NCI-H2196 treated with DMSO at 0.1 percent for 48 hours (cell line): ENCODE data around the gene OSGEP.

Experiments
- DNase-seq: peaks from one replicate; lab custom pipeline; 2025; ENCODE audit not compliant: unreplicated experiment; lab: John Stamatoyannopoulos, UW

Gene OSGEP

DNA sequence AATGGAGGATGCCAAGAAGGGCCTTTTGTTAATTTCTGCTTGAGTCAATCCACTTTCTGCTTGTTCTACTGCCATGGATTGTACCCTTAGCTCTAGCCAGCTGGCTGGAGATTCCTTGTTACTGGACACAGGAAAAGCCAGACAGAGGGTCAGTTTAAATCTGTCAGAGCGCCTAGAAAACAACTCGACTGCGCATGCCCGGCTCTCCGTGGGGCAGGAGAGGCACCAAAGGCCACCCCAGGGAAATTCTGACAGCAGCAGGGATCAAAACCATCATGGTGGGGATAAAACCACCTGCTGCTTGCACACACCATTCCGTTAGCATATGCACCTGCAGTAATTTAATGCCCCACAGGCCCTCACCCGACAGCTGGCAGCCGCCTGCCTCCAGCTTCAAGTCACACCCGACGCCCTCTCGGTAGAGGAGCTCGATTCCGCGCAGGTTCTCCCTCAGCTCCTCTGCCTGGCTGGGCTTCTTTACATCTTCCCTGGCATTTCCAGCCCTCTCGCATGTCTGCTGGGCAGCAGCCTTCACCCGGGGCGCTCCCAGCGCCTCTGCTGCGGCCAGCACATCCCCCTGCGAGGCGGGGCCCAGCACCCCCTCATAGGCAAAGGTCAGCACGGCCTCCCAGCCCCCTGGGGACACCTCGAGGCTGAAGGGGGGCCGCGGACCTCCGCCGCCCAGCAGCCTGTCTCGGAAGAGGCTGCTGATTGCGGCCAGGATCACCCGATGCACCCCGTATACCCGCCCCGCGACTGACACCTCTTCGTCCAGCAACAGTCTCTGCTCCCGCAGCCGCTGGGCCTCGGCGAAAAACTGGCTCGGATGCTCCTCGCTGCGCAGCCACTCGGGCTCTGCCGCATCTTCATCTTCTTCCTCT is 19.7 kb downstream of the OSGEP start:
- DNase-seq: no peak

DNA sequence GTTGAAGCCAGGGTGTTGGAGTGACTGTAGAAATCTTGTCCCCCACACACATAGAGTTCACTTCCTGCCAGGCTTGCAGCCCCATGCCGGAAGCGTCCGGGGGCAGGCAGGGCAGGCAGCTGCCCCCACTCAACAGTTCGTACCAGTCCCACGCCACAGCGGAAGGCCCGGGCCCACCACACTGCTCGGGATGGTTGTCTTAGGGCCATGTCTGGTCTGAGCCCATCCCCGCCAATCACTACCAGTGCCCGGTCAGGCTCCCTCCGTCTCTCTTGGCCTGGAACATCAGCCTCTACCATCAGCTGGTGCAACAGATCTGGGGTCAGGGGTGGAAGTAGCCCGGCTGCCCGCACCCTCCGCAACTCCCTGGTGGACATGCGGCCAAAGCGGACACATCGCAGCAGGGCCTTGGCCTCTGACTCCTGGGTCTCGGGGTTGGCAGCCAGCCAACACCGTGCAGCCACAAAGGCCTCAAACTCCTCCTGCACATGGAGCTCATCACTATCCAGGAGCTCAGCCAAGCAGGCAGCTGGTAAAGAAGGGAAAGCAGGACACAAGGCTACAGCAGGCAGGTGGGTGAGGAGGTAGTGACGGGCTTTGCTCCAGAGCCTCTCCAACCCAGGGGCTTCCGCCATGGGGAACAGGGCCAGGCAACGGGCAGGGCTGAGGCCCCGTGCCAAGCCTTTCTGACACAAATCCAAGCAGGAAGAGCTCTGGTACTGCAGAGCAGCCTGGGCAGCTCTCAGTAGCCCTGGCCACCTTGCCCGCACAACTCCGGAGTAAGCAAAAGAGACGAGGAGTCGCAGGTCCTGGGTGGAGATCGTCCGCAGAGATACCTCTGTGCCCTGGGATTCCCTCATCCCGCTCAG is 24.6 kb downstream of the OSGEP start:
- DNase-seq: peak; percentile 88

DNA sequence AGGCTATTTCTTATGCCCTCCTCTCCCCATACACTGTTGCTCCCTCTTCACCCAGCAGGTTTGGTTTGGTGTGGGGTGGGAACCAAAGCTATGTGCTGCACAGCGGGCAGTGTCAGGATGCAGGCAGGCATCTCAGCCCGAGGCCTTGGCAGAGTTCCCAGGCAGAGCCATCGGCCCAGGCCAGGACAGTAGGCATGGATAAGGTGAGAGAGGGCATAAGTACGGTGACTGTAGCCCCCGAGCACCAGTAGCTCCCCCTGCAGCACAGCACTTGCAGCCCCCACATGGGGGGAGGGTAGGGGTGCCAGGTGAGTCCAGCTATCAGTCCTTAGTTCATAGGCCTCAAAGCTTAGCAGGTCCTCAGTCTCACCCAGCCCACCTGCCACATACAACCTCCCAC is 25.8 kb downstream of the OSGEP start:
- DNase-seq: no peak

DNA sequence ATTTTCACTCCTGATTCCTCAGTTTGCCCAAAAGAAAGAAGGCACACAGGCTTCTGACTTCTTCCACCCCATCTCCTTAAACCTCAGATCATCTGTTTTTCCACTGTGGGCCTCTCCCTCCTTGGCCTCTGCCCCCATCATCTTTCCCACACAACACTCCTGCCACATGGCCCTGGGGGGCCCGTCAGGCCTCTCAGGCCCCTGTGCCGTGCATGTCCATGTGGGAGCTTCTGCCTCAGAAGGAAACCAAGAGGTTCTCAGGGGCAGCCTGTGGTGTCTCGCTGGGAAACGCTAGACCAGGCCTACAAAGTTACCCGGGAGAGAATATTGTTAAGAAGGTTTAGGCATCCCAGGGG is 26.6 kb downstream of the OSGEP start:
- no peak for DNase-seq

DNA sequence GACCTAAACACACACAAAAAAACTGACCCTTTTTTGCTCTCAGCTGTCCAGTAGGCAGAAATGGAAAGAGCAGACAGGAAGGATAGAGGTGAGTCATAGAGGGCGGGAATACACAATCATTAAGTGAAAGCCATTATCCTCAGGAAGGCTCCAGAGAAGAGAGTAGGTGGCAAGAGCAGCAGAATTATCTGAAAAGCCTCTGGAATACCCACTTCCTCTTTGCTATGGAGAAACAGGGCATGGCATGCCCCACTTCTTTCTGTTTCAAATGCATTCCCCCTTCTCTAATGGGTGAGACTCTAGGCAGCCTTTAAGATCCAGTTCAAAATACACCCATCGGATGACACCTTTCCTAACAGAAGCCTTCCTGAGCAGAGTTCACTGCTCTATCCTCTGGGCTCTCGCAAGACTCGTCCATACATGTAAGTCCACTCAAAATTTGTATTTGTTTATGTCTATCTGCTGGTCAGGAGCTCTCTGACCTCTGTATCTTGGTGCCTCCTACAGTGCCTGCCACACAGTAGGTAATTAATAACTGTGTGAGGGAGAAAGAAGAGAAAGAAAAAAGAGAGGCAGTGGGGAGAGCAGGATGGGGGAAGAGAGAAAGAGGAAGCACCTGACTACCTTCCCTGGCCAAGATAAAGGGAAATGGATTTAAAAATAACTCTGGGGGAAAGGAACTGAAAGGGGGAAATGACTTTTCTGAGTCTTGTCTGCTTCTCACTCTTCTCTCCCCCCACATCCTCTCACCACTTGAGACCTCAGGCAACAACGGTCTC is 27.2 kb downstream of the OSGEP start:
- no peak for DNase-seq

DNA sequence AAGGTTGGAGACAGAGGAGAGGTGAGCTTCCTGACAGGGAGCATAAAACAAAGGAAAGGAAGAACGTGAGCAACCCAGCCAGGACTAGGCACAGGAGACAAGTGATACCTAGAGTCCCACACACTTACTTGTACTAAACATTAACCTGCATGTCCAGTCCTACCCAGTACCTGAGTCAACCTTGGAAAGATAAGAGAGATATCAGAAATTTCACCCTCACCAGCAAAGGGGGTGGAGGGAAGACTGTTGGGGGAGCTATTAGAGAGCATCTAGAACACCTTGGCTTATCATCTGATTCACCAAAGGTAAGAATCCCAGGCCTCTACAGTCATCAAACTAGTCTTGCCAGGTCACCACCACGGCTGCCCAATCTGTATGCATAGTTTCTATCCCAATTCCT is 29.8 kb downstream of the OSGEP start:
- DNase-seq: no peak

DNA sequence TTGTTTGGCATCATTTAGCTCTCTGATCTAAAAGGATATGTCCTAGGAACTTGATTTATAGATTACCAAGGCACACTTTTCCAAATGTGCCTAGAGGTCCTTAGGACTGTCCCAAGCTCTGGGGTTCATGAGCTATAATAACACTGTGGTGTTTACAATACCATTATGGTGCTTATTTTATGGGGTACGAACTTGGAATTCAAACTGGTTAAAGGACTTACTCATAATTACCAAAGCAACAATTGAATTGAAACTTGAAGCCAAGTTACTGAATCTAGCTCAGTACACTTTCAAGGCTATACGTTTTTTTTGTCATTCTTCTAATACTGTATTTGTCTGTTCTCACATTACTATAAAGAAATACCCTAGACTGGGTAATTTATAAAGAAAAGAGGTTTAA is 31.7 kb downstream of the OSGEP start:
- no peak for DNase-seq

DNA sequence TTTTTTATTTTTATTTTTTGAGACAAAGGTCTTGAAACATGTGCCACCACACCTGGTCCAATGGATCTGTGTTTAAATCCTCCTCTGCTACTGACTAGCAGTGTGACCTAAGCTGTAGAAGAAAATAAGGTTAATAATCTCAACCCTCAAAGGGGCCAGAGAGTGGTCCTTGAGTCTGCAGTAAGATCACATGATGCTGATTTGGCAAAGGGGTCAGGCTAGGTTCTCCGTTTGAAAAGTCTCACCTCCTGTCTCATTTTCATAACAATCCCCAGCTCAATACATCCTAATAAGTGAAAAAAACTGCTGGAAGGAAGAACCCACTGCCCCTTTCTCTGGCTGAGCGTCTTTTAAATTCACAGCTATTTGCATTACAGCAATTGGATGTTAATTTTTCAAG is 33.3 kb downstream of the OSGEP start:
- DNase-seq: no peak

DNA sequence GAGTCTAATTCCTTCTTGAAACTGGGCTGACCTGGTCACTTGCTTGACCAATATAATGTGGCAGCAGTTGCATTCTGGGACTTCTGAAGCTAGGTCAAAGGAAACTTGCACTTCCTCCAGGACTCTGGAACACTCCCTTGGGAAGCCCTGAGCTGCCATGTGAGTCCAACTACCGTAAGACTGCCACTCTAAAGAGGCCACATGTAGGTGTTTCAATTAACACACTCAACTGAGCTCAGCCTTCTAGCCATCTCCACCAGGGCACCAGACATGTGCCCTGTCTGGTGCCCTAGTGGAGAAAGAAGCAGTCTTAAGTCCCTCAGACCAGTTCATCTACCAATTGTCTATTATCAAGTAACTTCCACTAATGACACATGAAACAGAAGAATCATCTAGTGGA is 35.2 kb downstream of the OSGEP start:
- DNase-seq: no peak

DNA sequence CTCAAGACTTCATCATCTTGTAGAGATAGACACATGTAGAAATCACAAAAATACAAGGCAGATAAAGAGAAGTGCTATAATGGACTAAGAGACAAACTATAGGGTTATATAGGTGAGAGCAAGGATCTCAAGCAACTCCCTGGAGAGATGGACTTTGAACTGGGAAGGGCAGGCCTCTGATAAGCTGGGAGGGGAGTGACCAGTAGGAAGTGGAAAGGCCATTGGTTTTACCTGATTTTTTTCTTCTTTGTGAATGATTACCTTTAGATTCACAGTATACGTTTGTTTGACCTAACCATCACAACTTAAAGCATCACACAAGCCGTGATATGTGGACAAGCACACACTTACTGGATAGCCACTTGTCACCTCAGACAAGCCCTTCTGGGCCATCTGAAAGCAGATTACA is 36.1 kb downstream of the OSGEP start:
- no peak for DNase-seq

DNA sequence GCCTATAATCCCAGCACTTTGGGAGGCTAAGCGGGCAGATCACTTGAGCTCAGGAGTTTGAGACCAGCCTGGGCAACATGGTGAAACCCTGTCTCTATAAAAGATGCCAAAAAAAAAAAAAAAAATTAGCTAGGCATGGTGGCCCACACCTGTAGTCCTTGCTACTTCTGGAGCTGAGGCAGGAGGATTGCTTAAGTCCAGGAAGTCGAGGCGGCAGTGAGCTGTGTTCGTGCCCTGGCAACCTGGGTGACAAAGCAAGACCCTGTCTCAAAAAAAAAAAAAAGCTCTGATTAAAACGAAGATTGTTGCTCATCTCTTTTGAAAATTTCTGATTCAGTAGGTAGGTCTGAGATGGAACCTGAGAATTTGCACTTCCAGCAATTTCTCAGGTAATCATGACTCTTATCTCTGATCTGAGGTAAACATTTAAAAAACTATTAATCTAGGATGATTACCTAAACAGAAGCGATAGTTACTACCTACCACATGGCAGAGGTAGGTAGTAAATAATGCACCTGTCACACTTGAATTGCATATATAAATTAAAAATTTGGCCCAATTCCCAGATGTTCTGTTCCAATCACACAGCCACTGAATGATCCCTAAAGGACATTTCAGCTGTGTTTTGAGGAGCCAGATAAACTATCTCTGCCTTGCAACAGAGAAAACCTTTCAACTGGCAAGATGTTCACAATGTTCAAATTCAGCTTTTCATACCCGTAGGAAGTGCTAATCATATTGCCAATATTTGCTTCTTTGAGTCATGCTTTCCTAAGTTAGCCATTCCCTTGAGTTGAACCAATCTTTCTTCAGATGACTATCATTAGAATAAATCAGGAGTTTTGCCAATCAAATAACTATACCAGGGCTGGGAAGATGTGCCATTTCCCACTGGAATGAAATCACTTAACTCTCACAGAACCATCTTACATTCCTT is 37.1 kb downstream of the OSGEP start:
- no peak for DNase-seq

DNA sequence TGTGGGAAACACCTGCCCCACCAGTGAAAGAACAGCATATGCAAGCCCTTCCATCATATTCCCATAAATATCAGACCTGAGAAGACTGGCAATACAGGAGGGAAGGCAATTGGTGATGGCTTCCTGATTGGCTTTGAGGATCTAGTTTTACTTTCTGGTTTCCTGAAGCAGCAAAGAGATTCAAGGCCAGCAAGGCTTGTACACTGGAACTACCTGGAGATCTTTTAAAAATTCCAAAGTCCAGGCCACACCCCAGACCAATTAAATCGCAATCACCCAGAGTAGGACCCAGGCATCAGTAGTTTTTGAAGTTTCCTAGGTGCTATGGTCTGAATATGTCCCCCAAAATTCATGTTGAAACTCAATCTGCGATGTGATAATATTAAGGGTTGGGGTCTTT is 38.4 kb downstream of the OSGEP start:
- no peak for DNase-seq

DNA sequence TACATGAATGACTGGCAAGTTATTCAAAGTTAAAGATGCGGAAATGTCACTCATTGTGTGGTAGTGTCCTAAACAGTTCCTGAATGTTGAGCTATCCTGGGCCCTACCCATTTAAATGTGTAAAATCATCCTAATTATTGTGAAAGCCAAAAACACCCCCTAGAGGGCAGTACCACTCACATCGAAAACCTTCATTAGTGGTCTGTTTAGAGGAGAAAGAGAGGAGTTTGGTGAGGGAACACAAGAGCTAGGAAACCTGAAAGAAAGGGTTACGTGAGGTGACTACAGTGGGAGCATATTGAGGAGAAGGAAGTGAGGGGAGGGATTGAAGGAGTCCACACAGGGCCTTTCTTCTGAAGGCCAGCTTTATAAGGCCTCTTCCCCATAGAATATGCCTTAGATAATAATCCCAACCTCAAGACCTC is 38.8 kb downstream of the OSGEP start:
- DNase-seq: peak; percentile 35

DNA sequence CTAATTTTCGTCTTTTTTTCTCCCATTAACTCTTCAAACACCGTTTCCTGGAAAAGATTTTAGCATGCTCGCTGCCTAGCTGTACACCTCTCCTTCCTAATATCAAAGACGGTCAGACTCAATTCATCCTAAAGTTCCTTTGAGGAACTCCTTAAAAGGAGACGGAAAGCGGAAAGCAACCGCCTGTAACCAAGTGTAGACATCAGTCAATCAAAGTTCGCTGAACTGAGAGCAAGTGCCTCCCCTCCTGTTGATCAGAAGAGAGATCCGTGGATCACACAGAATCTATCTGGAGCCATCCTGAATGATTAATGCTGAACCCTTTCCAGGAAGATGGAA is 40.9 kb downstream of the OSGEP start:
- no peak for DNase-seq

DNA sequence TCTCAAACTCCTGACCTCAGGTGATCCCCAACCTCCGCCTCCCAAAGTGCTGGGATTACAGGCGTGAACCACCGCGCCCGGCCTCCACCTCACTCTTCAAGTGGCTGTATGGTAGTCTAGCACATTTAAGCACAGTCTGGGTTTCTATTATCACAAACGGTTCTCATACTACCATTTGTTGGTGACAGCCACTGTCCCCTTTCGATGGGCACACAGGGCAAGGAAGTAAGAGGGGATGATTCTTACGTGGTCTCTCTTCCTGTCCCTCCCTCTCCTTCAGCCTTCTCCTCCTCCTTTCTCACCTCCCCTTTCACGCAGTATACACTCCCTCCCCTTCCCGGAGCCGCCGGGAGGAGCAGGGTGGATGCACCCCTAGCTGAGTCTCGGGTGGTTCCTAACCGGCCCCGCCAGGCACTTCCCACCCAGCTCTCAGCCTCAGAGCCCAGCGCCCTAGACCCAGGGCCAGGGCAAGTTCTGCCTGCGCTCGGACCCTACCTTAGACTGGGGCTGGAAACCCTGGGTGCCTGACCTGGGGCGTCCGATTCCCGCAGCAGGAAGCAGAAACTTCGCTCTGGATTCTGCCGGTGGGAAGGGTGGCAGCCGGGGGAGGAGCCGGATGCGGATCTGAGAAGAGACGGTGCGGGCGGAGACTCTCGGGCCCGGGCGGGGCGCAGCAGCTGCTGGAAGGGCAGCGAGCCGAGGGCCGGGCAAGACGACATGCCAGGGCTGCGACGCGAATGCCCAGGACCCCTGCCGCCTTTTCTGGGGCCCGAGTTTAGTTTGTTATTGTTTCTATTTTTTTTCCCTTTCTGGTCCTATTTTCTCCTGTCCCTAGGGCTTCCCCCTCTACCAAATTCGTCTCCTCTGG is 41.5 kb downstream of the OSGEP start, which contains the start of gene TEP1:
Gene TEP1, minus strand, starts transcription at position 626 of the 868 bp plus-strand sequence. CDS start 5,062 bp downstream, outside the sequence.
- peak; percentile 81 for DNase-seq

DNA sequence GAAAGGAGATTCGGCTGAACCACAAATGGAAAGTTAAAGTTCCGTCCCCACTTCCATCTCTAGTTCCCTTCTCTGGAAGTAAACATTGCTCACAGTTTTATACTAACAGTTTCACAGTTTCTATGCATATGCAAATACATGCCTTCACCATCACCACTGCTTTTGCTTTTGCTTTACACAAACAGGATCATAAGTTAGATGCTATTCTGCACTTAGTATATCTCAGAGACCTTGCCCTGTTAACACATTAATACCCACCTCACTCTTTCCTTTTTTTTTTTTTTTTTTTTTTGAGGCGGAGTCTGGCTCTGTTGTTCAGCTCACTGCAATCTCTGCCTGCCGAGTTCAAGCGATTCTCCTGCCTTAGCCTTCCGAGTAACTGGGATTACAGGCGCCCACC is 42.2 kb downstream of the OSGEP start:
- DNase-seq: no peak

DNA sequence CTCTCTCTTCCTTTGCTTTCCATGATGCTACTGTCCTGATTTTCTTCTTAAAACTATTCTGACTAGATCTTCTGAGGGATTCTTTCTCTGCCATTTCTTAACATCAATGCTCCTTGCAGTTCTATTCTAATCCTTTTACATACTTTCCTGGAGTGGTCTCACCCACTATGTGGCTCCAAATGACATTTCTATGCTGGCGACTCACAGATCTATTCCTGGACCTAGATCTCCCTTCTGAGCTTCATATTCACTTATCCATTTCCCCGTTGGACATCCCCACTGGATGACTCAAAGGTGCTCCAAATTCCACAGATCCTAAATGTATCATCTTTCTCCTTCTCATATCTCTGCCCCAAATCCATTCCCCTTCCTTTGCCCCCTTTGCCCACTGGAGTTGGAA is 45.4 kb downstream of the OSGEP start:
- no peak for DNase-seq

DNA sequence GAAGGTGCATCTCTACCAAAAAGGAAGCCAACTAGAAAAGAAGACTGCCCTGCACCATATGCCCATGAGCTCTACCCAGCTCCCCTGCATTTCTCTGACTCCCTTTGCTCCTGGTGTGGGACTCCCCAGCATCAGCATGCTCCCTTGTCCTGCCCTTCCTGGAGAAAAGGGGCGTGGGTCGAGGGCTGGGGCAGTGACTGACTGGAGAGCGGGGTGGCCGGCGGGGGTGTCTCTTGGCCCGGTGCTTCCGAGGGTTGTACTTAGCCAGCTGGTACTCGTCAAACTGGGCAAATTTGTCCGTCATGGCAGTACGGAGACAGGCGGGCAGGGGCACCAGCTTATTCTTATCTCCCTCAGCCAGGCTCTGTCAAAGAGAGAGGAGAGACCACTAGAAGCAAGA is 51.1 kb downstream of the OSGEP start:
- no peak for DNase-seq

DNA sequence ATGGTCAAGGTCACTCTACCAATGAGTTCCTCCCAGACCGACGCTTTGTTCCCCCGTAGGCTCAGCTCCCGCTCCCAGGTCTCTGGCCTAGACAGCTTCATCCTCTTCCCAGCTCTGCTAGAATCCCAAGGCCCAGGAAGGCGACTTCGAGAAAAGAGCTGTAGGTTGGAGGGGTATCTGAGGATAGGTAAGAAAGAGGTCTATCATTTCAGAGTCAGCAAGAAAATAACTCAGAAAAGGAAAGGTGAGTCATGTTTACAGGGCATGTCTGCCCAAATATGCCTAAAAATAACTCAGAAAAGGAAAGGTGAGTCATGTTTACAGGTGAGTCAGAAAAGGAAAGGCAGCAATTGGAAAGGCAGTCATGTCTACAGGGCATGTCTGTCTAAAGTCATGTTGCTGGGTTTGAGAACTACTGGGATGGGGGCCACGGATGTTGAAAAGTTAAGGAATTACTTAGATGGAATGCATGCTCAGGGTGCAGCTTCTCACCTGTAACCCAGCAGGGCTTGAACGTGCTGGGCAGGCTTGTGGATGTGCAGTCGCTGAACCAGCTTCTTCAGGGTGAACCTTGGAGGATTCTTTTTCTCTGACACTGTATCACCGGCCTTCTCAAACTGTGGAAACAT is 53.5 kb downstream of the OSGEP start:
- DNase-seq: no peak
